Activated CD4-positive, alpha-beta T cell treated with anti-CD3 and anti-CD28 coated beads, Interleukin-2, amount 10 ng/mL, durations not matched to agents 7 days and 5 days (primary cell): ENCODE measurements around the gene NOP58. TPM values are rescaled to one million over a fixed set of nuclear protein-coding genes. Genes with fewer than 3 reads are reported as not detected.
"Not testable (repeated sequence)": the region's sequence is repeated elsewhere in the genome, so short reads cannot be mapped to it uniquely, and the experiment has no call there.

Source experiments
- CTCF ChIA-PET: fragments of 350-600 bp; sonication (Branson Sonifier 250); formaldehyde crosslinking; loops from one replicate; lab custom pipeline; 2021; ENCODE audit warnings: antibody characterized with exemption; lab: Charles Lee
- POLR2A ChIA-PET: fragments of 350-600 bp; sonication (Branson Sonifier 250); formaldehyde crosslinking; loops from one replicate; lab custom pipeline; 2021; ENCODE audit warnings: antibody characterized with exemption; lab: Charles Lee
- DNase-seq: peaks from one replicate; pipeline ENCODE4 v3.0.0-alpha.2; 2020
- H3K27ac Mint-ChIP-seq: one replicate; pipeline ENCODE4 v1.8.0; 2021; ENCODE audit warnings: mild to moderate bottlenecking, moderate library complexity, mixed read lengths
- H3K27me3 Mint-ChIP-seq: one replicate; pipeline ENCODE4 v1.8.0; 2021; ENCODE audit warnings: mixed read lengths
- H3K36me3 Mint-ChIP-seq: one replicate; pipeline ENCODE4 v1.8.0; 2021; ENCODE audit warnings: low read depth, mixed read lengths
- H3K4me1 Mint-ChIP-seq: one replicate; pipeline ENCODE4 v1.8.0; 2021; ENCODE audit warnings: mixed read lengths
- H3K4me3 Mint-ChIP-seq: one replicate; pipeline ENCODE4 v1.8.0; 2021; ENCODE audit warnings: mild to moderate bottlenecking, moderate library complexity, mixed read lengths
- H3K9me3 Mint-ChIP-seq: one replicate; pipeline ENCODE4 v1.8.0; 2021; ENCODE audit warnings: mixed read lengths
- total RNA-seq, 2 experiments: library from RNA; stranded (reverse); gene quantifications; one replicate each; pipeline ENCODE4 v1.2.3, GENCODE V29; 2021

NOP58 gene
- total RNA-seq, 2 experiments from 2014 or later = 102 to 104 TPM

DNA sequence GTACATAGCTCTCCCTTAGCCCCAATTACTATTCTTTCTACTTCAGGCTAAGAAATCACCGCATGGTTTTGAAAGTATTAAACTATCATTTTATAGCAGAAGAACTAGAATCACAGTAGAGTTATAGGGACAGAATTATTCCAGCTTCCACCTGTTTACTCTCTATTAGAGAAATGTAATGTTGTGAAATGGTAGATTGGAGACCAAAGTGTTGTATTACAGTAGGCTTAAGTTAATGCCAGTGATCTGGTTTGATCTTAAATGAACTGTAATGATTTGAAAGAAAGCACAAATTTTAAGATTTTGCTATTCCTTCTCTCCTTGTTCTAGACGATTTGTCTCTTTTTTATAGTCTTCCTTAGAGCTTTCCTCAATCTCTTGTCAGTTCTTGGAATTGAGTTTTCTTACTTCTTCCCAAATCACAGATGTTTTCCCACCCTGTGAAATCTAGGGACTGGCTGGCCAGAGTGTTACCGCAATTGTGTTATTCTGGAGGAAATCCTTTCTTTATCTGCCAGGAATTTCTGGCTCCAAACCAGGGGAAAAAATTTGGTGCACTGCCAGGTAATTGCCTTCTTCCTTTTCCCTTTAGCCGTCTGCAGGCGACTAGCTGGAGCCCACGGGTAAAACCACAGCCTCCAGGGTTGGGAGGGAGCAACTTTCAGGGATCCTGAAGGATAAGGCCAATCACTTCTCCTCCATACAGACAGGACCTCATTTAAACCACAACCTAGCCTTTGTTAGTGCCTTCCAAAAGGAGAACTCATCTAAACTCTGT, 51.7 kb downstream of the NOP58 start:
- CTCF ChIA-PET = interaction anchor here (0.6 to 2.1 kb wide), 4 partner anchors 11 to 1080 kb away, joined by 3 to 16 read pairs (median 3); no protein-coding TSS in a partner anchor
- DNase-seq = no peak
- POLR2A ChIA-PET = no interaction called here

DNA sequence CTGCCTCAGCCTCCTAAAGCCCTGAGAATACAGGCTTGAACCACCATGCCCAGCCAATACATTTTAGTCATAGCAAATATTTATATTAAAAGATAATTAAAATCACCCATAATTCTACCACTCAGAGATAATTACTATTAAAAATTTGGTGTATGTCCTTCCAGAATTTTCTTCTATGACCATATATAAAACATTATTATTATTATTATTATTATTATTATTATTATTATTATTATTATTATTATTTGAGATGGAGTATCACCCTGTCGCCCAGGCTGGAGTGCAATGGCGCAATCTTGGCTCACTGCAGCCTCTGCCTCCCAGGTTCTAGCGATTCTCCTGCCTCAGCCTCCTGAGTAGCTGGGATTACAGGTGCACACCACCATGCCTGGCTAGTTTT, 54.8 kb downstream of the NOP58 start:
- H3K9me3 Mint-ChIP-seq, H3K27me3 Mint-ChIP-seq, H3K4me3 Mint-ChIP-seq, H3K4me1 Mint-ChIP-seq, DNase-seq, POLR2A ChIA-PET, H3K36me3 Mint-ChIP-seq, H3K27ac Mint-ChIP-seq, CTCF ChIA-PET: not testable (repeated sequence)

More for the DNA sequence above, 51.7 kb downstream of the NOP58 start:
- H3K9me3 Mint-ChIP-seq = no peaks in the 10 kb centered on the region
- no peak overlapping the region for H3K4me3 Mint-ChIP-seq
- H3K4me1 Mint-ChIP-seq = no peaks in the 10 kb centered on the region
- no peaks in the 10 kb centered on the region for H3K27me3 Mint-ChIP-seq
- no peaks in the 10 kb centered on the region for H3K36me3 Mint-ChIP-seq
- H3K27ac Mint-ChIP-seq = no peak overlapping the region

DNA sequence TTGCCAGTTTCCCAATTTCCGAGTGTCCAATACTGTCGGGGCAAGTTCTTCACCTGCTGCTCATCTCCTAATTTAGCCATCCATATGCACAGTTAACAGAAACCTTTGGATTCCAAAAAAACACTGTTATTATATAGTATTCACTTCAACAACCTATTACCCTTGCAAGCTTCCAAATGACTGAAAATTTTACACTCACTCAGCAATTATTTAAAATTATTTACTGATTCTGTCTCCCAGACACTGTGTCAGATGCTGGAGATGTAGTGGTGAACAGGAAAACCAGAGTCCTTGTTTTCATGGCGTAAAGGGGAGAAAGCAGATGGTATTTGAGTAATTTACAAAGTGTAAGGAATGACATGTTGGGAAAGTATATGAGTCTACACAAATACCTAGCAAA, 56.9 kb downstream of the NOP58 start:
- Mint-ChIP-seq H3K36me3 (peaks cover 2% of the 10 kb centered on the region), H3K4me3 (no peak overlapping the region), H3K27ac (no peak overlapping the region), H3K4me1 (no peaks in the 10 kb centered on the region), H3K9me3 (no peaks in the 10 kb centered on the region), H3K27me3 (no peaks in the 10 kb centered on the region)
- ChIA-PET POLR2A (no interaction called here), CTCF (interaction anchor here (0.9 to 1.1 kb wide), 2 partner anchors 15 to 63 kb away, joined by 3 read pairs; no protein-coding TSS in a partner anchor)
- no peak for DNase-seq

DNA sequence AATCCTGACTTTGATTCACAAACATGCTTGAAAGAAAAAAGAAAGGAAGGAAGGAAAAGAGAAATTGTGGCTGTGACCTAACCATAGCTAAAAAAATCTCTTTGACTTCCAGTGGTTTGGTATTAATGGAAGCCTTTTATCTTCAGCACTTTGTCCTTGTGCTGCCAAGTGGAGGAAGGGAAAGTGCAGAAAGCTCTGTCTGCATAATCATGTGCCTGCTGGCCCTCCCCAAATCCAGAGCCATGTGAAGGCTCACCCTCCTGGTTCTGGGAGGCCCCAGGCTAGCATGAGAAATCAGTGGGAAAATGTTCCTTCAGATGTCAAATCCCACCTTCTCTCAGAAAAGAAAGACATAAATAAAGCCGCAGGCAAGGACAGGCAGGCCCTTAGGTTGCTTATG, 62.3 kb downstream of the NOP58 start:
- no peak overlapping the region for H3K4me3 Mint-ChIP-seq
- H3K27me3 Mint-ChIP-seq = no peaks in the 10 kb centered on the region
- no peaks in the 10 kb centered on the region for H3K4me1 Mint-ChIP-seq
- DNase-seq = no peak
- CTCF ChIA-PET = no interaction called here
- no peak overlapping the region for H3K27ac Mint-ChIP-seq
- POLR2A ChIA-PET = no interaction called here
- H3K9me3 Mint-ChIP-seq = no peaks in the 10 kb centered on the region
- H3K36me3 Mint-ChIP-seq = peaks cover 2% of the 10 kb centered on the region

DNA sequence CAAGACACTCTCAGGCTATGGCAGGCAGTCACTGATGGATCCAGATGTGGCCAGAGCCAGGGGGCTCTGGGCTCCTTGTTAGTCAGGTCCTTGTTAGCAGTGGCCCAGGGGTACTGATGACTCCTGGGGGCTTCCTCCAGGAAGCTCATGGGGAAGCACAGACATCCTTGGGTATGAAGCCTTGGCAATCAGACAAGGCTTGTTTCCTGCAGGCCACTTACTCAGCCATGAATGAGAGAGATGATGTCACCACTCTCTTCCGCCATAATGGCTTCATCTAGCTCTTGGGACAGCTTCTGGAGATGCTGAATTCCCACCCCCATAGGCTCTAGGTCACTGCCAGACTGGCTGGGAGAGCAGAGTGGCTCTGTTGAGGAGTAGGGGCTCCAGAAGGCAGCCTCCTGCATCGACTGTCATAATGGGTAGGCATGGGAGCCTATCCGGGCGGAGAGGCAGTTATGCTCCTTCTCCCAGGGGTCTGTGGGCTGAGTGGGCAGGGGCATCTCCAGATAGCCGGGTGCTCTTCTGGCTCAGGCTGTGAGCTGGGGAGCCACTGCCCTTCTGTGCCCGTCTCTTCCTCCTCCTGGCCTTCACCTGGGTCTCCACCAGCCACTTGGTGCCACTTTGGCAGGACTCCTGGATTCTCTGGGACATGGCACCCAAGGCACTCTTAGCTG, 70.4 kb downstream of the NOP58 start:
- no peak overlapping the region for H3K4me3 Mint-ChIP-seq
- no peaks in the 10 kb centered on the region for H3K27me3 Mint-ChIP-seq
- ChIA-PET CTCF (interaction anchor here (0.6 kb wide), 1 partner anchor 124 kb away, joined by 3 read pairs; no protein-coding TSS in a partner anchor), POLR2A (no interaction called here)
- no peak overlapping the region for H3K27ac Mint-ChIP-seq
- H3K36me3 Mint-ChIP-seq = no peaks in the 10 kb centered on the region
- no peaks in the 10 kb centered on the region for H3K4me1 Mint-ChIP-seq
- no peak for DNase-seq
- H3K9me3 Mint-ChIP-seq = no peaks in the 10 kb centered on the region

DNA sequence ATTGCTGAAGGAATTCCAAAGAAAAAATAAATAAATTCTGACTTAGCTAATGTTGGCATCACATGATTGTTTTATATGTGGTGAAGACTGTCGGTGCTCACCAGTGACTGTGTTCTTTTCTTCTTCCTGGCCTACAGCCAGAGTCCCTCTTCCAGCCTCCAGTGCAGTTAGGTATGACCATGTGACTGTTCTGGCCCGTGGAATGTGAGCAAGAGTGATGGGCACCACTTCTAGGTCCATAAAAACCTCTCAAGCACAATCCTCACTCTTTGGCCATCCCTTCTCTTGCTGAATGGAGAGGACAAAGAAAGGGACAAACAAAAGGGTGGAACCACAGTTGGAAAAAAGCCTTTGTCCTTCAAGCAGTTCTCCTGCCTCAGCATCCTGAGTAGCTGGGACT, 71.6 kb downstream of the NOP58 start:
- no peak overlapping the region for H3K27ac Mint-ChIP-seq
- no peak overlapping the region for H3K4me3 Mint-ChIP-seq
- CTCF ChIA-PET = no interaction called here
- H3K4me1 Mint-ChIP-seq = no peaks in the 10 kb centered on the region
- no peaks in the 10 kb centered on the region for H3K27me3 Mint-ChIP-seq
- DNase-seq = no peak
- POLR2A ChIA-PET = no interaction called here
- H3K9me3 Mint-ChIP-seq = no peaks in the 10 kb centered on the region
- no peaks in the 10 kb centered on the region for H3K36me3 Mint-ChIP-seq

DNA sequence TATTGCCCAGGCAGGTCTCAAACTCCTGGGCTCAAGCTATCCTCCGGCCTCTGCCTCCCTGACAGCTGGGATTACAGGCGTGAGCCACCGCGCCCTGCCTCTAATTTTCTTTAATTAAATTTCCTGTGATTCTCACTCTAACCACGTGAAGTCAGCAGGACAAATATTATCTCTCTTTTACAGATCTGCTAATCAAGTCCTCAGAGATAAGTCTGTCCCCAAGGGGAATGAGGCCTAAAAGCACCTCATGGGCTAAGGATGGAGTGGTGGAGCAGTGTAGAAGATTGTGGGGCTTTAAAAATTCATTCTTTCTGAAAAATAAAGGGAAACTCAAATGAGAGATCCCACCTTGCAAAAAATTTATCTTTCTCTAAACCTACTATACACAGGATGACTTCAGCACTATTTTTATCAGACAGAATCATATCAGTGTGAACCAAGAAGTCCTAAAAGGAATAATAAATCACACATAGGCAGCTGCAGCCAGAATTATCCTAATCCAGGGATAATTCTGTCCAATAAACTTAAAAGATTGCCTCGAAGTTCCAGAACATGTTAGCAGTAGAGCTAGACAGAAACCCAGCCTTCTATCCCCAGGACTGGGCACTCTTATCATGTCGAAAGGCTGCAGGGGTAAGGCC, 72.3 kb downstream of the NOP58 start:
- CTCF ChIA-PET = interaction anchor here (0.6 kb wide), 1 partner anchor 322 kb away, joined by 3 read pairs; no protein-coding TSS in a partner anchor
- H3K9me3 Mint-ChIP-seq = no peaks in the 10 kb centered on the region
- H3K27ac Mint-ChIP-seq = no peak overlapping the region

DNA sequence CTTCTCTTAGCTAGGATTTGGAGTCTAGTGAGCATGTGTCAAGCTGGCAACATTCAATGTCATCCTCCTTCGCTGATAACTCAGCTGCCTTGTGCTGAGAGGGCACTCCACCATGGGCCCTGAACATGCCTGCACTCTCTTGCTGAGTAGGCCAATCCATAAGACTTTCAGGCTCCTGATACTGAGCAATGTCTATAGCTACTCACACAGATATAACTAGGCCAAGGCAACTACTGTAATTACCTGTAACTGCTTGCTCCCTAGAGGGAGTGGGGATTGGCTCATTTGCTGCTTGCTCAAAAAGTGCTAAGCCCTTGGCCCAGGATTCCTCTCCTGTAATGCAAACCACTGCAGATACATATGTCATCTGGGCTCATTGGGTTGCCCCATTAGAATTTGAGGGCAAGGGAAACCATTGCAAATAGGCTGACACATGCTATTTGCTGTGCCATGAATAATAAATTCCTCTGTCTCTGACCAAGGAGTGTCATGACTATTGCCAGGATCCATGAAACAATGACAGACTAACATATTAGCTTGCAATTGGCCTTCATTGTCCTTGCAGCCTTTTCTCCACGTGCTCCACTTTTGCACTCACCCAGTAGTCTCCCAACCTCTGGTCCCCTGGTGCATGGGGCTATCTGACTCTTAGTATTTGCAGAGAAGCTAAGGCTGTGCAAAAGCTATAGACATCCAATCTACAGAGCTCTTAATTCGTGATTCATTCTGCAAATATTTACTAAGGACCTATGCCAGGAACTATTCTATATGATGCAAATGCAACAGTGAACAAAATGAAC, 73.7 kb downstream of the NOP58 start:
- H3K4me3 Mint-ChIP-seq = no peak overlapping the region
- POLR2A ChIA-PET = no interaction called here
- no peak overlapping the region for H3K27ac Mint-ChIP-seq
- H3K36me3 Mint-ChIP-seq = no peaks in the 10 kb centered on the region
- CTCF ChIA-PET = no interaction called here
- no peaks in the 10 kb centered on the region for H3K9me3 Mint-ChIP-seq
- no peaks in the 10 kb centered on the region for H3K27me3 Mint-ChIP-seq
- DNase-seq = no peak
- H3K4me1 Mint-ChIP-seq = no peaks in the 10 kb centered on the region

More for the DNA sequence above, 72.3 kb downstream of the NOP58 start:
- H3K27me3 Mint-ChIP-seq = no peaks in the 10 kb centered on the region
- POLR2A ChIA-PET = no interaction called here
- DNase-seq = no peak
- no peaks in the 10 kb centered on the region for H3K4me1 Mint-ChIP-seq
- no peaks in the 10 kb centered on the region for H3K36me3 Mint-ChIP-seq
- H3K4me3 Mint-ChIP-seq = no peak overlapping the region

DNA sequence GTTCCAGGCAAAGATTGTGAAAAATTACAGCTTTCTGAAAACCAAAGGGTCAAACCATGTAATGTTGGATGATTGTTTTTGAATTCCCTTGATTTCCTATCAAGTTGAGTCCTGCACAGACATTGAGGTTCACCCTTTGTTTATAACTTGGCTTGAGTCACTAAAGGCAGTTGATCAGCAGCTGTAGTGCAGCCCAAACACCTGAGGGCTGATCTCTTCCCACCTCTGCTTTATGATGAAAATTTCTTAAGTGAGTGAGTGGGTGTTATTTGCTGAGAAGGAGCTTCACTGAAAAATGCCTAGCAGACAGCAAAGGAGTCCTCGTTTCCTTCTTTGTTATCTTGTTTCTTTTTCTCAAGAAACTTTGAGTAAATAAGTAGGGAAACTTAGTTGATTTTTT, 78.6 kb downstream of the NOP58 start:
- no peak overlapping the region for H3K4me3 Mint-ChIP-seq
- H3K4me1 Mint-ChIP-seq = no peaks in the 10 kb centered on the region

DNA sequence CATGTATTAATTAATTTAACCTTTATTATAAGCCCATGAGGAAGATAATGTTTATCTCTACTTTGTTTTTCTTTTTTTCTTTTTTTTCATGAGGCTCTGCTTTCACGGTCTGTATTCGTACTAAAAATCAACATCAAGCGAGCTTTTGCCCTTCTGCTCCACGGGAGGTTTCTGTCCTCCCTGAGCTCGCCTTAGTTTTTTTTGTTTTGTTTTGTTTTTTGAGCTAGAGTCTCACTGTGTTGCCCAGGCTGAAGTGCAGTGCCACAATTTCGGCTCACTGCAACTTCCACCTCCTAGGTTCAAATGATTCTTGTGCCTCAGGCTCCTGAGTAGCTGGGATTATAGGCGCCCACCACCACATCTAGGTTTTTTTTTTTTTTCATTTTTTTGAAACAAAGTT, 80.6 kb downstream of the NOP58 start:
- Mint-ChIP-seq H3K36me3 (no peaks in the 10 kb centered on the region), H3K9me3 (no peaks in the 10 kb centered on the region), H3K27ac (no peak overlapping the region), H3K27me3 (no peaks in the 10 kb centered on the region), H3K4me1 (no peaks in the 10 kb centered on the region), H3K4me3 (no peak overlapping the region)
- POLR2A ChIA-PET = no interaction called here
- CTCF ChIA-PET = interaction anchor here (1.3 kb wide), 1 partner anchor 11 kb away, joined by 3 read pairs; no protein-coding TSS in a partner anchor
- DNase-seq = no peak

More for the DNA sequence above, 78.6 kb downstream of the NOP58 start:
- Mint-ChIP-seq H3K36me3 (no peaks in the 10 kb centered on the region), H3K27ac (no peak overlapping the region), H3K27me3 (no peaks in the 10 kb centered on the region), H3K9me3 (no peaks in the 10 kb centered on the region)
- ChIA-PET CTCF (interaction anchor here (0.9 kb wide), 1 partner anchor 65 kb away, joined by 3 read pairs; no protein-coding TSS in a partner anchor), POLR2A (no interaction called here)
- no peak for DNase-seq
